ENCODE data around the gene GNG2.
A peak's percentile ranks its signal among the peaks of the same experiment; 100 is the strongest.

Gene GNG2

GRCh38 chr14:51951656-51952055, 91.2 kb downstream of the GNG2 start:
- DNase-seq: no peak

GRCh38 chr14:51954031-51954430, 93.6 kb downstream of the GNG2 start:
- DNase-seq: no peak

- DNase-seq: no peak
Measured at GRCh38 chr14:51954657-51955056, 94.2 kb downstream of the GNG2 start.

GRCh38 chr14:51957950-51958349, 97.5 kb downstream of the GNG2 start:
- no peak for DNase-seq

- no peak for DNase-seq
Measured at GRCh38 chr14:51959928-51960327, 99.5 kb downstream of the GNG2 start.

GRCh38 chr14:51960866-51961265, 100.5 kb downstream of the GNG2 start:
- no peak for DNase-seq

GRCh38 chr14:51962711-51963110, 102.3 kb downstream of the GNG2 start:
- DNase-seq: no peak

- no peak for DNase-seq
Measured at GRCh38 chr14:51963286-51963685, 102.9 kb downstream of the GNG2 start.

GRCh38 chr14:51967521-51967920, 107.1 kb downstream of the GNG2 start:
- DNase-seq: no peak

- DNase-seq: no peak
Measured at GRCh38 chr14:51969852-51970540, 109.6 kb downstream of the GNG2 start.

- no peak for DNase-seq
Measured at GRCh38 chr14:51972566-51972965, 112.2 kb downstream of the GNG2 start.

- no peak for DNase-seq
Measured at GRCh38 chr14:51977075-51977474, 116.7 kb downstream of the GNG2 start.

- no peak for DNase-seq
Measured at GRCh38 chr14:51978681-51979085, 118.3 kb downstream of the GNG2 start.

GRCh38 chr14:51979088-51979709, 118.8 kb downstream of the GNG2 start:
- peak; percentile 87 for DNase-seq

GRCh38 chr14:51981218-51981854, 120.9 kb downstream of the GNG2 start:
- no peak for DNase-seq

GRCh38 chr14:51988221-51988620, 127.8 kb downstream of the GNG2 start:
- DNase-seq: no peak

GRCh38 chr14:51989293-51990234, 129.2 kb downstream of the GNG2 start, which contains the start of gene RTRAF:
RTRAF (plus strand) TSS chr14:51989546; CDS start chr14:51989640, 94 bp downstream.
- peak; percentile 94 for DNase-seq

- no peak for DNase-seq
Measured at GRCh38 chr14:51990488-51990887, 130.1 kb downstream of the GNG2 start.

GRCh38 chr14:51993285-51993920, 133.0 kb downstream of the GNG2 start:
- no peak for DNase-seq

GRCh38 chr14:51996148-51996746, 135.8 kb downstream of the GNG2 start:
- DNase-seq: no peak

GRCh38 chr14:51998348-51998747, 137.9 kb downstream of the GNG2 start:
- no peak for DNase-seq

GRCh38 chr14:51999084-51999483, 138.7 kb downstream of the GNG2 start:
- DNase-seq: no peak
